CD4-positive, alpha-beta T cell treated with Interleukin-10 for 1 hour (primary cell): ENCODE data around the gene CST8.
"Not testable (repeated sequence)": the region's sequence is repeated elsewhere in the genome, so short reads cannot be mapped to it uniquely, and the experiment has no call there.

Experiments used
- DNase-seq: peaks from one replicate; pipeline ENCODE4 v3.0.0-alpha.2; 2020

The CST8 gene

GRCh38 chr20:23490817-23491216, at the start of gene CST8:
Gene CST8 (plus strand): TSS chr20:23491117. CDS start chr20:23491668, 551 bp downstream.
- DNase-seq = no peak

- DNase-seq = peak; percentile 72
These were observed 49.0 kb upstream of the CST8 start for GRCh38 chr20:23441850-23442313.

GRCh38 chr20:23442436-23442835, 48.5 kb upstream of the CST8 start:
- no peak for DNase-seq

- DNase-seq = no peak
These were observed 46.1 kb upstream of the CST8 start for GRCh38 chr20:23444859-23445258.

- no peak for DNase-seq
These were observed 45.2 kb upstream of the CST8 start for GRCh38 chr20:23445596-23446217.

GRCh38 chr20:23446505-23446904, 44.4 kb upstream of the CST8 start:
- DNase-seq = peak; percentile 18

- DNase-seq = no peak
These were observed 42.8 kb upstream of the CST8 start for GRCh38 chr20:23448167-23448566.

- DNase-seq = peak; percentile 4
These were observed 41.5 kb upstream of the CST8 start for GRCh38 chr20:23449421-23449820.

GRCh38 chr20:23450877-23451276, 40.0 kb upstream of the CST8 start:
- no peak for DNase-seq

- DNase-seq = no peak
These were observed 38.9 kb upstream of the CST8 start for GRCh38 chr20:23451956-23452487.

- no peak for DNase-seq
These were observed 38.1 kb upstream of the CST8 start, which contains the start of gene CST11 for GRCh38 chr20:23452776-23453175. Gene CST11 (minus strand): TSS chr20:23452876. CDS start chr20:23452811, 65 bp downstream.

- DNase-seq = no peak
These were observed 37.1 kb upstream of the CST8 start for GRCh38 chr20:23453549-23454543.

GRCh38 chr20:23454816-23455215, 36.1 kb upstream of the CST8 start:
- no peak for DNase-seq

- DNase-seq = no peak
These were observed 35.3 kb upstream of the CST8 start for GRCh38 chr20:23455639-23456038.

GRCh38 chr20:23456409-23456808, 34.5 kb upstream of the CST8 start:
- DNase-seq = peak; percentile 40

- DNase-seq = peak; percentile 18
These were observed 34.0 kb upstream of the CST8 start for GRCh38 chr20:23456873-23457272.

GRCh38 chr20:23459461-23460150, 31.3 kb upstream of the CST8 start:
- no peak for DNase-seq

- DNase-seq = no peak
These were observed 29.7 kb upstream of the CST8 start for GRCh38 chr20:23461180-23461579.

GRCh38 chr20:23466961-23467360, 24.0 kb upstream of the CST8 start:
- not testable (repeated sequence) for DNase-seq

GRCh38 chr20:23472306-23472705, 18.6 kb upstream of the CST8 start:
- not testable (repeated sequence) for DNase-seq

- not testable (repeated sequence) for DNase-seq
These were observed 17.6 kb upstream of the CST8 start for GRCh38 chr20:23473293-23473692.

GRCh38 chr20:23475395-23475794, 15.5 kb upstream of the CST8 start:
- no peak for DNase-seq
